Stimulated activated CD8-positive, alpha-beta memory T cell treated with anti-CD3 and anti-CD28 coated beads, Interleukin-15, amount 100 ng/mL, for 1 hour (primary cell): ENCODE data around the gene CCDC50.

ENCODE experiments used
- DNase-seq: peaks from one replicate; pipeline ENCODE4 v3.0.0-alpha.2; 2020; ENCODE audit warnings: low read depth

CCDC50 gene

GRCh38 chr3:191316876-191317603, 12.2 kb upstream of the CCDC50 start:
- no peak for DNase-seq

GRCh38 chr3:191320316-191320715, 8.9 kb upstream of the CCDC50 start:
- no peak for DNase-seq

GRCh38 chr3:191321019-191321767, 8.0 kb upstream of the CCDC50 start:
- no peak for DNase-seq

GRCh38 chr3:191324936-191325335, 4.3 kb upstream of the CCDC50 start:
- no peak for DNase-seq

GRCh38 chr3:191327526-191327925, 1.7 kb upstream of the CCDC50 start:
- no peak for DNase-seq

GRCh38 chr3:191328383-191328961, 722 bp upstream of the CCDC50 start:
- DNase-seq, result no peak

- no peak for DNase-seq
Observed at GRCh38 chr3:191329654-191330529, 698 bp downstream of the CCDC50 start, which contains the start of gene UTS2B. UTS2B (minus strand) TSS chr3:191330526; CDS start chr3:191282189, 48,337 bp downstream.

- no peak for DNase-seq
Observed at GRCh38 chr3:191330530-191331048, 1.4 kb downstream of the CCDC50 start.

- DNase-seq, result no peak
Observed at GRCh38 chr3:191331388-191331787, 2.2 kb downstream of the CCDC50 start.

GRCh38 chr3:191333298-191333880, 4.2 kb downstream of the CCDC50 start:
- DNase-seq, result no peak

- DNase-seq, result no peak
Observed at GRCh38 chr3:191334346-191334893, 5.2 kb downstream of the CCDC50 start.

- no peak for DNase-seq
Observed at GRCh38 chr3:191336833-191337232, 7.6 kb downstream of the CCDC50 start.

GRCh38 chr3:191338177-191338488, 8.9 kb downstream of the CCDC50 start:
- no peak for DNase-seq

- DNase-seq, result no peak
Observed at GRCh38 chr3:191339316-191339917, 10.2 kb downstream of the CCDC50 start.

- DNase-seq, result no peak
Observed at GRCh38 chr3:191340351-191340750, 11.2 kb downstream of the CCDC50 start.

- no peak for DNase-seq
Observed at GRCh38 chr3:191340966-191341365, 11.8 kb downstream of the CCDC50 start.

GRCh38 chr3:191342006-191342405, 12.8 kb downstream of the CCDC50 start:
- no peak for DNase-seq

GRCh38 chr3:191342411-191342810, 13.2 kb downstream of the CCDC50 start:
- no peak for DNase-seq

GRCh38 chr3:191343115-191343514, 13.9 kb downstream of the CCDC50 start:
- no peak for DNase-seq

GRCh38 chr3:191343913-191344312, 14.7 kb downstream of the CCDC50 start:
- DNase-seq, result no peak

- DNase-seq, result no peak
Observed at GRCh38 chr3:191345334-191345733, 16.1 kb downstream of the CCDC50 start.
